Activated CD8-positive, alpha-beta memory T cell treated with anti-CD3 and anti-CD28 coated beads for 36 hours (primary cell): Measurements from ENCODE around the gene BMPER. TPM values are rescaled to one million over a fixed set of nuclear protein-coding genes. Genes with fewer than 3 reads are reported as not detected.
"Not testable (repeated sequence)": the region's sequence is repeated elsewhere in the genome, so short reads cannot be mapped to it uniquely, and the experiment has no call there.

Source experiments
- CTCF ChIA-PET: fragments of 350-600 bp; sonication (Branson Sonifier 250); formaldehyde crosslinking; loops from one replicate; lab custom pipeline; 2021; ENCODE audit warnings: antibody characterized with exemption; lab: Charles Lee
- POLR2A ChIA-PET: fragments of 350-600 bp; sonication (Branson Sonifier 250); formaldehyde crosslinking; loops from one replicate; lab custom pipeline; 2021; ENCODE audit warnings: antibody characterized with exemption; lab: Charles Lee
- total RNA-seq, 2 experiments: library from RNA; stranded (reverse); gene quantifications; one replicate each; pipeline ENCODE4 v1.2.3, GENCODE V29; 2021

BMPER gene
- total RNA-seq, 2 experiments from 2014 or later: not detected

- ChIA-PET CTCF (no interaction called here), POLR2A (no interaction called here)
Observed at GRCh38 chr7:34139086-34139485, 233.7 kb downstream of the BMPER start.

- CTCF ChIA-PET: no interaction called here
- POLR2A ChIA-PET: no interaction called here
Observed at GRCh38 chr7:34140066-34140465, 234.7 kb downstream of the BMPER start.

GRCh38 chr7:34143402-34143801 is 238.1 kb downstream of the BMPER start:
- POLR2A ChIA-PET: no interaction called here
- CTCF ChIA-PET: no interaction called here

DNA sequence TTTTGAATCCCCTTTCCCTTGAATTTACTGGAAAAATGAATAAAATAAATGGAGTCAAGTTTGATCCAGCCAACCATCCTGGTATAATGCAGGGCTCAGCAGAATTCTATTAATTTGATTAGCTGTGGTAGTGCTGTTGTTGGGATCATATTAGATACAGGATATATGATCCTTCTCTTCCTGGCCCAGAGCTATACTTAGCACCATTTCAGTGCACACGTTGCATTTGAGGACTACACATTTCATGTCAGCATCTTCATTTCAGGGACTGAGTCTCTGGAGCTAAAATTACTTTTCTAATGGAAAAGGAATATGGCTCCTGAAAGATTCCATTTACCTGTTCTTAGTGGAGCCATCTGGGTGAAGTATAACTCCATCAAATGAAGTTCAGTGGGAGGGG is 240.3 kb downstream of the BMPER start:
- POLR2A ChIA-PET: no interaction called here
- CTCF ChIA-PET: no interaction called here

DNA sequence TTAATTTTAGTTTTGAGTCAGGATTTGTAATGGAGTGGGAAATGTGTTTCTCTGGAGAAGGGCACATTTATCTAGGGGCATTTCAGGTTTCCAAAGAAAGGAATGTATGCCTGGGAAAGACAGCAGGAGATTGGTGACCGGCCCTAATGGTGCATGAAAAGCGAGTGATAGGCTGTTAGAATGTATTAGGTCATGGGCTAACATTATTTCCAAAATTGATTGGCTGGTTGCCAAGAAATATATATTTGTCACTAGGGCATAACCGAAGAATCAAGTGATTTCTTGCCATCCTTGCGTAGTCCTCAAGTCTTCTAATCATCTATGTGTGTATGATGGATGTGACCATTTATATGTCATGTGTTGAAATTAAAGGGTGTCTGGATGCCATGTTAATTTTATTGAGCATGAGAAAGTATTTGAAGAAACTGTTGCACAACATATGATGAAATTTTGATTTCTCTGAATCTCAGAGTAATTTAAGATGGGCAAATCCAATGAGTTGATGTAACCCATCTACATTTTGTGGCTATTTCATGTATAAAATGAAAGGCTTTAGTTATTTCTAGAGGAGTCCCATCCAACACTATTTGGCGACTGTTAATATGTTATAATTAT is 248.4 kb downstream of the BMPER start:
- CTCF ChIA-PET: no interaction called here

GRCh38 chr7:34155220-34155908 is 250.0 kb downstream of the BMPER start:
- CTCF ChIA-PET: no interaction called here

More for the DNA sequence above, 248.4 kb downstream of the BMPER start:
- POLR2A ChIA-PET: no interaction called here

DNA sequence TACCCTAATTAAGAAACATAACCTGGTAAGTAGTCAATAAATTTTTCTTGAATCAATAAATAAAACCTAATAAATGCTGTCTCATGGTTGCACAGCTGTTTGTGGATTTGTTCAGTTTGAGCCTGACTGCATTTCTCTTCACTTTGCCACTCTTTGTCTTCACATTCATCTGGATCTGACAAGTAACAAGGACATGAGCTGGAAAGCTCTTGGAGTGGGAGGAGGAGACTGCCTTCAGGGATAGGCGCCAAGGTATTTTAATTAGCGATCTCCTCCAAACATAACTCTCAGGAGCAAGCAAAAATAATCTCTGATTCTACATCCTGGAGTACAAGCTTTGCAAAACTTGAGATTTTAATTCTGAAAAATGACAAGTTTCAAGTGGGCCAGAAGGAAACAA is 251.0 kb downstream of the BMPER start:
- ChIA-PET CTCF (no interaction called here), POLR2A (no interaction called here)

More at GRCh38 chr7:34155220-34155908, 250.0 kb downstream of the BMPER start:
- POLR2A ChIA-PET: no interaction called here

- POLR2A ChIA-PET: no interaction called here
- CTCF ChIA-PET: no interaction called here
Observed at GRCh38 chr7:34157137-34157536, 251.8 kb downstream of the BMPER start.

DNA sequence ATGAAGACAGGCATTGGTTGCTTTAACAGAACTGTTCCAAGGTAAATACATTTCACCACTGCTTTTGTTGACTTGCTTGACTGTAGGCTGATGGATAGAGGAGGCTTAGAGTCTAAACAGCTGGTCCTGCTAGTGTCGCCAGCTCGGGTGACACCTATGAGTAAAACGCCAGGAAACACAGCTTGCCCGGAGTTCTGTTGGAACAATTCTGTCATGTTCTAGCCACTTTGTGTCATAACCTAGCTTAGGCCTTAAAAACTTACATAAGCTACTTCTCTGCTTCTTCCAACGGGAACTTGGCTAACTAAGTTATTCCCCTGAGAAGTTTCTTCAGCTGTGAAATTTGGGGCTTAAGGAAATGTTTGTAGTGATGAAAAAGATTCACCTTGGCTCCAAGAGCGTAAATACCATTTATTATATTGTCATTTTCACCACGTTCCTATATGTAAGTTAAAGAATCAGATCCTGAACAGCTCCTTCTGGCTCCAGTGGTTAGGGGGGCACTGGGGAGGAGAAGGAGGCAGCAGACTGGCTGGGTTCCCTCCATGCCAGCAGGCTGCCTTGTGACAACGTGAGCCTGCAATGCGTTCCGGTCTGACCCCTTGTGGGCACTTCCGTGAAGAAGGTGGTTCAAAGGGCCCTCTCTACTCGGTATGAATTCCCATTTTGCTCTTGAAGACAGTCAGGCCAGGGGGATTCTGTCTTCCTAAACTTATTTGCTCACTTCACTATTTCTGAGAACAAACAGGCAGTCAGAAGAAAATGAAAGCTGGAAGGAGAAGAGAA is 253.2 kb downstream of the BMPER start:
- ChIA-PET CTCF (no interaction called here), POLR2A (no interaction called here)

GRCh38 chr7:34160261-34160752 is 255.0 kb downstream of the BMPER start:
- POLR2A ChIA-PET: no interaction called here
- CTCF ChIA-PET: no interaction called here

DNA sequence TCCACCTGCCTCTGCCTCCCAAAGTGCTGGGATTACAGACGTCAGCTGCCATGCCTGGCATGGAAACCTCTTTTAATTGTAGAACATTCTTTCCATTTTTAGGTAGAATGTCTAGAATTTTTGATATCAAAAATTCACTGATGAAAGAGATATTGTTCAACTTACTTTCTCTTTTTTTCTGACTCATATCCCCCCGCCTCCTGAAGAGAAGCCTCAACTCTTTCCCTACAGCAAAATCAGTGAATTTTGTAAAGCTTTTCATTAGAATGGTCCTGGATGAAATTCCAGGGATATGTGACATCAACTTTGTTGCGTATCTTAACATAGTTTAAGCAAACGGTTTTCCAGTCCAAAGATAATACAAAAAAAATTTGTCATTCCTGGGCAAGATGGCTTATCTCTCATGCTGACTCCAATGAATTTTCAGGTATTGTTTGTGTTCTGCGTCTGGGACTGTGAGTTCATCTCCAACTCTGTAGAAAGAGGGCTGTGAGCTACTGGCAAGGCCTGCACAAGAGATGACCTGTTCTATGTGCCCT is 256.8 kb downstream of the BMPER start:
- POLR2A ChIA-PET: no interaction called here
- CTCF ChIA-PET: interaction anchor here (0.7 kb wide), 1 partner anchor 70 kb away, joined by 3 read pairs; no protein-coding TSS in a partner anchor

- POLR2A ChIA-PET: no interaction called here
Observed at GRCh38 chr7:34162677-34163076, 257.3 kb downstream of the BMPER start.

DNA sequence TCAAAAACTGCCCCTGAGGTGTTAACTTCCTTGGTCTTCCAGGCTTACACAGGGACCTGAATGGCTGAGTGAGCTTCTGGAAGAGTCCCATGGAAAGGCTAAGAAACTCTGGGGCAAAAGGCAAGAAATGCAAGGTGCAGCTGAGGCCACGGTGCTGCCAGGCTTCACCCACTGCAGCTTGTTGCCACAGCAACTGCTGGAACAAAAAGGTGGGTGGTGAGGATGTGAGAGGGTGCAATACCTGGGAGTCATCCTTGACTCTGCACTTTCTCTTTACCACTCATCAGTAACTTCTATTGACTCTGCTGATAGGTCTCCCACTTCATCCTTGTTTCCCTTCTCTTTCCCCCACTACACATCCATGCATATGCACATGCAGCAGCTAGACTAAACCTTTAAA is 258.6 kb downstream of the BMPER start:
- CTCF ChIA-PET: no interaction called here
- POLR2A ChIA-PET: no interaction called here

More at GRCh38 chr7:34162677-34163076, 257.3 kb downstream of the BMPER start:
- CTCF ChIA-PET: no interaction called here

- ChIA-PET POLR2A (no interaction called here), CTCF (no interaction called here)
Observed at GRCh38 chr7:34165466-34165865, 260.1 kb downstream of the BMPER start.

DNA sequence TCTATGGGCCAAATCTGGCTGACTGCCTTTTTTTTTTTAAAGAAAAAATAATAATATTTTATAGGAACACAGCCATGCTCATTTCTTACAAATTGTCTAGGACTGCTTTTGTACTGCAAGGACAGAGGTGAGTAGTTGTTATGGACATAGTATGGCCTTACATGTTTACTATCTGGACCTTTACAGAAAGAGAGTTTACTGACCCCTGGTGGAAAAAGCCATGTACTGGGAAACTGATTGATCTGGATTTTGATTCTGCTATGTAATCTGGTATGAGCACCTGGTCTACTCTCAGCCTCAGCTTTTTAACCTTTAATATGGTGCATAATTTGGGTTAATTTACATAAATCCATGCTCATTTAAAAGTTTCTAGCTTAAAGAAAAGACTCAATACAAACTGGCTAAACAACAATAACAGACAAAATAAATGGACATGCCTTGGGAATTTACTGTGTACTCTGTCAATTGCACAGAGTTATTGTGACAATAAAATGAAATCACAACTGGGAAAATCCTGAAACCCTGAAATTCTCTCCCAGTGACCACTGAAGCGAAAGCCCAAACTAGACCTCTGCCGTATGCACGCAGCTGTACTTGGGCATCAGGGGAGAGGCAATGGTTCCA is 260.7 kb downstream of the BMPER start:
- CTCF ChIA-PET: no interaction called here
- POLR2A ChIA-PET: no interaction called here

DNA sequence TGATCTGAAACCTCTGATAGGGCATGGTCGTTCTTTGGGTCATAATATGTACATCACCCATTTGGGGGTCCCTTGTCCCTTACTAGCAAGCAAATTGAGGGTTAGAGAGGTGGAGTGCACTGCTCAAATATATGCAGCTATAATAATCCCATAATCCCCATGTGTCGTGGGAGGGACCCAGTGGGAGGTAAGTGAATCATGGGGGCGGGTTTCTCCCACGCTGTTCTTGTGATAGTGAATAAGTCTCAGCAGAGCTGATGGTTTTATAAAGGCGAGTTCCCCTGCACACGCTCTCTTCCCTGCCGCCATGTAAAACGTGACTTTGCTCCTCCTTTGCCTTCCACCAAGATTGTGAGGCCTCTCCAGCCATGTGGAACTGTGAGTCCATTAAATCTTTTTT is 262.7 kb downstream of the BMPER start:
- CTCF ChIA-PET: no interaction called here
- POLR2A ChIA-PET: no interaction called here

DNA sequence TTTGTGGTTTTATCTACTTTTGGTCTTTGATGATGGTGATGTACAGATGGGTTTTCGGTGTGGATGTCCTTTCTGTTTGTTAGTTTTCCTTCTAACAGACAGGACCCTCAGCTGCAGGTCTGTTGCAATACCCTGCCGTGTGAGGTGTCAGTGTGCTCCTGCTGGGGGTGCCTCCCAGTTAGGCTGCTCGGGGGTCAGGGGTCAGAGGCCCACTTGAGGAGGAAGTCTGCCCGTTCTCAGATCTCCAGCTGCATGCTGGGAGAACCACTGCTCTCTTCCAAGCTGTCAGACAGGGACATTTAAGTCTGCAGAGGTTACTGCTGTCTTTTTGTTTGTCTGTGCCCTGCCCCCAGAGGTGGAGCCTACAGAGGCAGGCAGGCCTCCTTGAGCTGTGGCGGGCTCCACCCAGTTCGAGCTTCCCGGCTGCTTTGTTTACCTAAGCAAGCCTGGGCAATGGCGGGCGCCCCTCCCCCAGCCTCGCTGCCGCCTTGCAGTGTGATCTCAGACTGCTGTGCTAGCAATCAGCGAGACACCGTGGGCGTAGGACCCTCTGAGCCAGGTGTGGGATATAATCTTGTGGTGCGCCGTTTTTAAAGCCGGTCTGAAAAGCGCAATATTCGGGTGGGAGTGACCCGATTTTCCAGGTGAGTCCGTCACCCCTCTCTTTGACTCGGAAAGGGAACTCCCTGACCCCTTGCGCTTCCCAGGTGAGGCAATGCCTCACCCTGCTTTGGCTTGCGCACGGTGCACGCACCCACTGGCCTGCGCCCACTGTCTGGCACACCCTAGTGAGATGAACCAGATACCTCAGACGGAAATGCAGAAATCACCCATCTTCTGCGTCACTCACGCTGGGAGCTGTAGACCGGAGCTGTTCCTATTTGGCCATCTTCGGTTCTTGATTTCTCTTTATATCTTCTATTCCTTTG is 269.6 kb downstream of the BMPER start:
- CTCF ChIA-PET: not testable (repeated sequence)

GRCh38 chr7:34175837-34176236 is 270.5 kb downstream of the BMPER start:
- ChIA-PET CTCF (no interaction called here), POLR2A (no interaction called here)

More for the DNA sequence above, 269.6 kb downstream of the BMPER start:
- POLR2A ChIA-PET: not testable (repeated sequence)

GRCh38 chr7:34177476-34177875 is 272.1 kb downstream of the BMPER start:
- ChIA-PET POLR2A (no interaction called here), CTCF (no interaction called here)
